Daoy (cell line): ENCODE data around the gene TMEM59L. TPM values are rescaled to one million over a fixed set of nuclear protein-coding genes. Genes with fewer than 3 reads are reported as not detected.

ENCODE experiments used
- DNase-seq: peaks from one replicate; pipeline ENCODE4 v3.0.0-alpha.2; 2015; ENCODE audit warnings: low read depth
- total RNA-seq: library from RNA; depleted of rRNA; stranded (reverse); fragments of >200 nt; shearing (Covaris generic); gene quantifications from 2 replicates; pipeline ENCODE4 v1.2.3, GENCODE V29; 2014

The TMEM59L gene
- total RNA-seq, 1 experiment from 2014 or later = 0.17 TPM

DNA sequence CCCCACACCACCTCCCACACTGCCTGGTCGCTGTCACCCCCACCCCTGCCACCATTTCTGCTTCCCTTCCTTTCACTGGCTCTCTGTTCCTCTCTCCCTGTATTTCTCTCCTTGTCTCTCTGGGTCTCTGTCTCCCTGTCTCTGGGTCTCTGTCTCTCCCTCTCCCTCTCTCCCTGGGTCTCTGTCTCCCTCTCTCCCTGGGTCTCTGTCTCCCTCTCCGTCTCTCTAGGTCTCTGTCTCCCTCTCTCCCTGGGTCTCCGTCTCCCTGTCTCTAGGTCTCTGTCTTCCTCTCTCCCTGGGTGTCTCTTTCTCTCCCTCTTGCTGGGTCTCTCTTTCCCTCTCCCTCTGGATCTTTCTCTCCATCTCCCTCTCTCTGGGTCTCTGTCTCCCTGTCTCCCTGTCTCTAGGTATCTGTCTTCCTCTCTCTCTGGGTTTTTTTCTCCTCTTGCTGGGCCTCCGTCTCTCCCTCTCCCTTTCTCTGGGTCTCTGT lies 45.7 kb downstream of the TMEM59L start:
- no peak for DNase-seq

DNA sequence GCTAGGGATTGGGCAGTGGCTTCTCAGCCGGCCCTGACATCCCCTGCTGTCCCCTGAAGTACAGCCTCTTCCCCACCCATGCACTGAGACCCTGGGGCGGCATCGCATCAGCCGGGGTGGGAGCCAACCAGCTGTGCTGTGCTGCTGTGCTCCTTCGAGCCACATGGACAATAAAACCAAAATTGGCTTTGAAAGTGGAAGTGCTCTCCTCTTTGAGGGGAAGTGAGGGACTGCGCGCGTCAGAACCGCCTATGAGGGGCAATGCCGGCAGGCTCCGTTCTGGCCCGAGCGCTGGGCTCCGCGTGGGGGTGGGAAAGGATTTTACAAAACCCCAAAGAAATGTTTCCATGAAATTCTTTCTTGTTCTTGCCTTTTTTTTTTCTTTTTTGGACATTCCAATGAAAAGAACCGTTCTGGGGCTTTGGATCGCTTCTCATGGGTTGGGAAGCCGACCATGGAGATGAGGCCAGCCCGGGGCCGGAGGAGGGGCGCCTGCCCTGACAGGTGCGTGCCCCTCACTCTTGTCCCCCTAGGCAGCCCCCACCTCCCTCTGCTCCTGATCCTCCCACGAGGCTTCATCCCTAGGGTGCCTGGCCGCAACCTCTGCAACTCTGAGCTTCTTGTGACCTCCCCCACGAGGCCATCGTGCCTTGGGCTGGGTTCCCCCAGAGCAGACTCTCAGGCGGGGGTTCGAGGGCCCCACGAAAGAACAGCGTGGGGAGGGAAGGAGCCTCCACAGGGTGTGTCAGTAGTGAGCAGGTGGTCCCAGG lies 46.8 kb downstream of the TMEM59L start:
- DNase-seq = no peak

- peak; percentile 79 for DNase-seq
These were observed 47.6 kb downstream of the TMEM59L start for GRCh38 chr19:18660051-18660910.

GRCh38 chr19:18660939-18661670 lies 48.4 kb downstream of the TMEM59L start:
- no peak for DNase-seq

- DNase-seq = no peak
These were observed 50.5 kb downstream of the TMEM59L start for GRCh38 chr19:18662972-18663732.

- no peak for DNase-seq
These were observed 51.4 kb downstream of the TMEM59L start for GRCh38 chr19:18663940-18664530.

DNA sequence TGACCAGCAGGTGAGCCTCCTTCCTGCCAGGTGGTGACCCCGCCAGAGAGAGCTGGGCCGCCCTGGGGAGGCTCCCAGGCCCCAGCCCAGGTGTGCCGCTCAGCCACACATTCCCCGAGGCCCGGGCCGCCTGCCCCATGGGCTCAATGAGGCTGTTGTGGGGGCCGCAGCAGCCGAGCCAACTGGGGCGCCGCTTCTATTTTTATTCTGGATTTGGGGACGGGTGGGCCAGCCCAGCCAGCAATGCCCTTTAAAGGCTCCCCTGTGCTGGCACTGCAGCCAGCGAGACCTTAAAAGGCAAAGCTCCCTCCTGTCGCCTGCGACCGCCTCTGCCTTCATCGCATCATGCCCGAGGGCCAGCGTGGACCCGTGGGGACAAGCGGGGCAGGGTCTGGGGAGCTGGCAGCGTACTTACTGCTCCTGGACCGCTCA lies 53.1 kb downstream of the TMEM59L start:
- DNase-seq = no peak

DNA sequence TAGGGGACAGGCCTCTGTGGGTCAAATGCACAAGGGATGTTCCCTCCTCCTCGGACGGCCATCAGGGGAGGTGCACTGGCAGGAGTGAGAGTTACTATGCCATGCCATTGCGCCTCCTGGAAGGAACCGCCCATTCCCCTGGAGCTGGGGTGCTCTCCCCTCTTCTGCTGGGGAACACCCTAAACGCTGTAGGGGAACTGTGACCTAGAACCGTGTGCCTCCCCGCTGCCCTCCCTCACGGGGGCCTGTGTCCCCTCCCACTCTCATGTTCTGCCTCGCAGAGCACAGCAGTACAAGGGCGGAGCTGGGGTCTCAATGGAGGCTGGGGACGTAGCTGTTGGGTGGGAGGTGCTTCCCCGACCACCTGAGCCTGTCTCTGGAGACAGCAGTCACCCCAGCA lies 53.6 kb downstream of the TMEM59L start:
- DNase-seq = no peak

- no peak for DNase-seq
These were observed 54.1 kb downstream of the TMEM59L start for GRCh38 chr19:18666784-18667183.

DNA sequence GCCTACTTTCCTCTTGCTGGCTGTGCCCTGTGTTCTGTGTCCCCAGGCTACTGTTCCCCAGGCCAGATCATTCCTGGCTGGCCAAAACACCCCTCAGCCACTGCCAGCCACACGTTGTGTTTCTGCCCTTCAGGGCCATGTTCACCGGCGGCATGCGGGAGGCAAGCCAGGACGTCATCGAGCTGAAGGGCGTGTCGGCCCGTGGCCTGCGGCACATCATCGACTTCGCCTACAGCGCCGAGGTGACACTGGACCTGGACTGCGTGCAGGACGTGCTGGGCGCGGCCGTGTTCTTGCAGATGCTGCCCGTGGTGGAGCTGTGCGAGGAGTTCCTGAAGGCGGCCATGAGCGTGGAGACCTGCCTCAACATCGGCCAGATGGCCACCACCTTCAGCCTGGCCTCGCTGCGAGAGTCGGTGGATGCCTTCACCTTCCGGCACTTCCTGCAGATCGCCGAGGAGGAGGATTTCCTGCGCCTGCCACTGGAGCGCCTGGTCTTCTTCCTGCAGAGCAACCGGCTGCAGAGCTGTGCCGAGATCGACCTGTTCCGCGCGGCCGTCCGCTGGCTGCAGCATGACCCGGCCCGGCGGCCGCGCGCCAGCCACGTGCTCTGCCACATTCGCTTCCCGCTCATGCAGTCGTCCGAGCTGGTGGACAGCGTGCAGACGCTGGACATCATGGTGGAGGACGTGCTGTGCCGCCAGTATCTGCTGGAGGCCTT lies 55.0 kb downstream of the TMEM59L start:
- DNase-seq = no peak

DNA sequence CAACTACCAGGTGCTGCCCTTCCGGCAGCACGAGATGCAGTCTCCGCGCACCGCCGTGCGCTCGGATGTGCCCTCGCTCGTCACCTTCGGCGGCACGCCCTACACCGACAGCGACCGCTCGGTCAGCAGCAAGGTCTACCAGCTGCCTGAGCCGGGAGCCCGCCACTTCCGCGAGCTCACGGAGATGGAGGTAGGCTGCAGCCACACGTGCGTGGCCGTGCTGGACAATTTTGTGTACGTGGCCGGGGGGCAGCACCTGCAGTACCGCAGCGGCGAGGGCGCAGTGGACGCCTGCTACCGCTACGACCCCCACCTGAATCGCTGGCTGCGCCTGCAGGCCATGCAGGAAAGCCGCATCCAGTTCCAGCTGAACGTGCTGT lies 55.6 kb downstream of the TMEM59L start:
- DNase-seq = no peak

- DNase-seq = no peak
These were observed 56.3 kb downstream of the TMEM59L start for GRCh38 chr19:18668744-18669523.

DNA sequence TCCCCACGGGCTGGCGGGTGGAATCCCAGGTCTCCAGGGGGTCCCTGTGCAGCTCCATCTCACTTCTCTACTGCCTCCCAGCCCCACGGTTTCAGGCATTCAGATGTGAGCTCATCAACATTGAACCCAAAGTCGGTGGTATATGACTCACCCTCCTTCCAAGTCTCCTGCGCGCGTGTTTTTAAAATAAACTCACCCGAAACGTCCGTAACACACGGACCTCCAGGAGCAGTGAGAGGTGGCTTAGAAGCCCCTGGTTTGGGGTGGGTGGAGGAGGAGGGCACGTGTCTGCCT lies 56.8 kb downstream of the TMEM59L start:
- peak; percentile 34 for DNase-seq

DNA sequence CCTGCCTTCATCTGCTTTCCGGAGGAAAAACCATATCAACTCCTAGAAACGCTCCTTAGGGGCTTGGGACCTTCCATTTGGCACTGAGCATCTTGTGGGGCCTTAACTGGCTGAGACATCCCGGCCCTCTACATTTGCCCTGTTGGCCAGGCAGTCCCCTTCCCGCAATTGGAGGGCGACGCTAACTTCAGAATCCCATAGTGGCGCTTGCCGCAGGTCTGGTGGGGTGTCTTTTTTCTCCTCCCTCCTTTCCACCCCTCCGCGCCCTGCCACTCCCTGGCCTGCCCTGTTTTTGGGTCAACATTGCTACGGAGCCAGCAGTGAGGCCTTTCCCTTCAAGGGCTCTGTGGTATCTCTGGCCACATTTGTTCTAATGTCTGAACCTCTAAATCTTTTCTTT lies 57.2 kb downstream of the TMEM59L start:
- DNase-seq = no peak

GRCh38 chr19:18670312-18670711 lies 57.6 kb downstream of the TMEM59L start:
- no peak for DNase-seq
